Astrocyte (in vitro differentiated cells and primary cell): ENCODE measurements around the gene SERPINB5. TPM values are rescaled to one million over a fixed set of nuclear protein-coding genes. Genes with fewer than 3 reads are reported as not detected.

ENCODE experiments used
- DNase-seq: peaks from one replicate; pipeline ENCODE4 v3.0.0-alpha.2; 2010; ENCODE audit warnings: low read depth
- FAIRE-seq: peaks from 2 replicates; lab custom pipeline; 2011; peaks lifted over from hg19 to GRCh38; lab: Jason Lieb, UNC
- H2AFZ ChIP-seq: 2 replicates; pipeline ENCODE4 v1.6.0; 2012; ENCODE audit warnings: low read depth, low read length, inconsistent platforms
- H3K27ac ChIP-seq: 2 replicates; pipeline ENCODE4 v1.5.1; 2011; ENCODE audit warnings: low read depth, low read length, inconsistent platforms
- H3K27me3 ChIP-seq: 2 replicates; pipeline ENCODE4 v1.6.0; 2011; ENCODE audit warnings: low read length, inconsistent platforms; ENCODE audit not compliant: insufficient read depth
- H3K36me3 ChIP-seq: 2 replicates; pipeline ENCODE4 v1.5.1; 2011; ENCODE audit warnings: low read length, inconsistent platforms; ENCODE audit not compliant: insufficient read depth
- H3K4me1 ChIP-seq: 2 replicates; pipeline ENCODE4 v1.5.1; 2011; ENCODE audit warnings: low read length, inconsistent platforms; ENCODE audit not compliant: insufficient read depth
- H3K4me2 ChIP-seq: 2 replicates; pipeline ENCODE4 v1.6.0; 2012; ENCODE audit warnings: low read length, inconsistent platforms
- H3K4me3 ChIP-seq: 2 replicates; pipeline ENCODE4 v1.5.1; 2011; ENCODE audit warnings: low read depth, mild to moderate bottlenecking, low read length, inconsistent platforms; ENCODE audit not compliant: insufficient read depth
- H3K79me2 ChIP-seq: 2 replicates; pipeline ENCODE4 v1.6.0; 2012; ENCODE audit warnings: mild to moderate bottlenecking, low read length, inconsistent platforms; ENCODE audit not compliant: insufficient read depth
- H3K9ac ChIP-seq: 2 replicates; pipeline ENCODE4 v1.6.0; 2012; ENCODE audit warnings: mild to moderate bottlenecking, low read length, inconsistent platforms
- H3K9me3 ChIP-seq: 2 replicates; pipeline ENCODE4 v1.5.1; 2012; ENCODE audit warnings: low read depth, mild to moderate bottlenecking, low read length, inconsistent platforms; ENCODE audit not compliant: insufficient read depth
- H4K20me1 ChIP-seq: 2 replicates; pipeline ENCODE4 v1.6.0; 2012; ENCODE audit warnings: low read length, inconsistent platforms; ENCODE audit not compliant: insufficient read depth
- H3K27ac Mint-ChIP-seq: one replicate; pipeline ENCODE4 v1.8.0; 2021; ENCODE audit warnings: mild to moderate bottlenecking, mixed read lengths; ENCODE audit not compliant: unreplicated experiment
- H3K27me3 Mint-ChIP-seq: one replicate; pipeline ENCODE4 v1.8.0; 2021; ENCODE audit warnings: low read depth, mixed read lengths; ENCODE audit not compliant: unreplicated experiment
- H3K36me3 Mint-ChIP-seq: one replicate; pipeline ENCODE4 v1.8.0; 2021; ENCODE audit warnings: low read depth, mixed read lengths; ENCODE audit not compliant: unreplicated experiment
- H3K4me1 Mint-ChIP-seq: one replicate; pipeline ENCODE4 v1.8.0; 2021; ENCODE audit warnings: low read depth, mixed read lengths; ENCODE audit not compliant: unreplicated experiment
- H3K4me3 Mint-ChIP-seq: one replicate; pipeline ENCODE4 v1.8.0; 2021; ENCODE audit warnings: mild to moderate bottlenecking, moderate library complexity, mixed read lengths; ENCODE audit not compliant: unreplicated experiment
- H3K9me3 Mint-ChIP-seq: one replicate; pipeline ENCODE4 v1.8.0; 2021; ENCODE audit warnings: mild to moderate bottlenecking, mixed read lengths; ENCODE audit not compliant: unreplicated experiment
- EZH2 ChIP-seq: IDR thresholded peaks from 2 replicates; pipeline ENCODE4 v1.6.1; 2012; ENCODE audit warnings: mild to moderate bottlenecking, low read length, inconsistent platforms; ENCODE audit not compliant: insufficient read depth
- total RNA-seq: library from RNA; stranded (reverse); gene quantifications from 2 replicates; pipeline ENCODE4 v1.2.1, GENCODE V29; 2021
- TF ChIP-seq, protein P1 (sequence below): IDR thresholded peaks from 2 replicates; pipeline ENCODE4 v1.5.1; 2011; ENCODE audit warnings: low read depth, mild to moderate bottlenecking, inconsistent platforms, low read length, moderate library complexity; ENCODE audit not compliant: insufficient read depth

SERPINB5 gene
- total RNA-seq, 1 donor from 2014 or later, result not detected

DNA sequence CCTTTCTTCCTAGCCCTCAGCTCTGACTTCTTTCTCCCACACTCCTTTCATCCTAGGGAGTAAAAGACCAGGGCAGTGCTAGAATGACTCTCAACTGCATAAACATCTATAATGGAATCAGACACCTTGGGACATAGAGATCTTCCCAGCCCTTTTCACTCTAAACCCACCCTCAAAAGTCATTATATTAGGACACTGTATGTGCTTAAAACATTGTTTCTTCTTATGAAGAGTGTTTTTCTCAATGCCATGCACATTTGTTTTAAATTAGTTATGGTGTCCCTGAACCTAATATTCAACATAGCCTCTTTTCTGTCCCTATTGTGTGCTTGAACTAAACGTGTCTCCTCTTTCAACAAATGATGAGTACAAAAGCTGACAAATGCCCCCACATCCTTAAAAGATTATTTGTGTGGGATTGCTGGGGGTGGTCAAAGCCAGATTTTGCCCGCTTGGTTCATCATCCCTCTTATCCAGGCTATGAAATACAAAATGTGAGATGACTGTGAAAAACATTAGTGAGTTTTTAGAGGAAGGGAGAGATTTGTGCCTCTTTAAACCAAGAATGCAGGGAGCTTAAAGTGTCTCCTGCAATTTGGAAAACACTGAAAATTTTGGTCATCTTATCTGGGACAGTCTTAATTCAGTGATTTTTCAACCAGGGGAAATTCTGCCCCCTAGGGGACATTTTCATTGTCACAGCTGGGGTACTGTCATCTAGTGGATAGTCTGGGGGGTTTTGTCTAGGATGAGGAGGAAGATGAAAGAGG lies 29.0 kb downstream of the SERPINB5 start:
- no peak overlapping the region for H3K4me2 ChIP-seq
- no peaks in the 10 kb centered on the region for H3K4me1 ChIP-seq
- no peak overlapping the region for H2AFZ ChIP-seq
- TF ChIP-seq EZH2, result no peak
- TF ChIP-seq, protein P1, sequence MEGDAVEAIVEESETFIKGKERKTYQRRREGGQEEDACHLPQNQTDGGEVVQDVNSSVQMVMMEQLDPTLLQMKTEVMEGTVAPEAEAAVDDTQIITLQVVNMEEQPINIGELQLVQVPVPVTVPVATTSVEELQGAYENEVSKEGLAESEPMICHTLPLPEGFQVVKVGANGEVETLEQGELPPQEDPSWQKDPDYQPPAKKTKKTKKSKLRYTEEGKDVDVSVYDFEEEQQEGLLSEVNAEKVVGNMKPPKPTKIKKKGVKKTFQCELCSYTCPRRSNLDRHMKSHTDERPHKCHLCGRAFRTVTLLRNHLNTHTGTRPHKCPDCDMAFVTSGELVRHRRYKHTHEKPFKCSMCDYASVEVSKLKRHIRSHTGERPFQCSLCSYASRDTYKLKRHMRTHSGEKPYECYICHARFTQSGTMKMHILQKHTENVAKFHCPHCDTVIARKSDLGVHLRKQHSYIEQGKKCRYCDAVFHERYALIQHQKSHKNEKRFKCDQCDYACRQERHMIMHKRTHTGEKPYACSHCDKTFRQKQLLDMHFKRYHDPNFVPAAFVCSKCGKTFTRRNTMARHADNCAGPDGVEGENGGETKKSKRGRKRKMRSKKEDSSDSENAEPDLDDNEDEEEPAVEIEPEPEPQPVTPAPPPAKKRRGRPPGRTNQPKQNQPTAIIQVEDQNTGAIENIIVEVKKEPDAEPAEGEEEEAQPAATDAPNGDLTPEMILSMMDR, result peak; percentile 52
- FAIRE-seq (peak; percentile 20), DNase-seq (no peak)
- Mint-ChIP-seq H3K9me3 (no peaks in the 10 kb centered on the region), H3K4me3 (no peak overlapping the region), H3K4me1 (no peaks in the 10 kb centered on the region), H3K27ac (no peak overlapping the region), H3K36me3 (no peaks in the 10 kb centered on the region), H3K27me3 (peaks cover 3% of the 10 kb centered on the region)
- no peaks in the 10 kb centered on the region for H3K9me3 ChIP-seq
- H3K4me3 ChIP-seq, result no peak overlapping the region
- no peaks in the 10 kb centered on the region for H3K27me3 ChIP-seq
- no peaks in the 10 kb centered on the region for H3K36me3 ChIP-seq
- H3K9ac ChIP-seq, result no peak overlapping the region
- H4K20me1 ChIP-seq, result no peaks in the 10 kb centered on the region
- no peak overlapping the region for H3K27ac ChIP-seq
- H3K79me2 ChIP-seq, result no peaks in the 10 kb centered on the region

DNA sequence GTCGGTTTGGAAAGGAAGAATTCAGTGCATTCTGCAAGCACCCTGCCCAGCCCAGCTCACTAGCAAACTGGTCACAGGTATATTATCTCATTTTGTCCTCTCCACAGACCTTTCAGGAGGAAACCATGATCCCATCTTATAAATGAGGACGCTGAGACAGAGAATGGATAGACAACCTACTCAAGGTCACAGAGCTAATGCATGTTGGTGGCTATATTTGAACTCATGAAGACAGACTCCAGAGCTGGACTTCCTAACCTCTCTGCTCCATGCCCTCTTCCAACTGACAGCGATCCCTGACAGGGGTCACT lies 29.5 kb downstream of the SERPINB5 start:
- Histone ChIP-seq H3K36me3 (no peaks in the 10 kb centered on the region), H3K4me2 (no peak overlapping the region), H3K27me3 (no peaks in the 10 kb centered on the region), H3K27ac (no peak overlapping the region), H3K4me1 (no peaks in the 10 kb centered on the region), H3K79me2 (no peaks in the 10 kb centered on the region), H4K20me1 (no peaks in the 10 kb centered on the region), H2AFZ (no peak overlapping the region), H3K9me3 (no peaks in the 10 kb centered on the region), H3K4me3 (no peak overlapping the region), H3K9ac (no peak overlapping the region)
- Mint-ChIP-seq H3K9me3 (no peaks in the 10 kb centered on the region), H3K4me1 (no peaks in the 10 kb centered on the region), H3K27ac (no peak overlapping the region), H3K36me3 (no peaks in the 10 kb centered on the region), H3K4me3 (no peak overlapping the region), H3K27me3 (peaks cover 3% of the 10 kb centered on the region)
- TF ChIP-seq EZH2, result no peak
- TF ChIP-seq, protein P1, result no peak
- FAIRE-seq (no peak), DNase-seq (no peak)

DNA sequence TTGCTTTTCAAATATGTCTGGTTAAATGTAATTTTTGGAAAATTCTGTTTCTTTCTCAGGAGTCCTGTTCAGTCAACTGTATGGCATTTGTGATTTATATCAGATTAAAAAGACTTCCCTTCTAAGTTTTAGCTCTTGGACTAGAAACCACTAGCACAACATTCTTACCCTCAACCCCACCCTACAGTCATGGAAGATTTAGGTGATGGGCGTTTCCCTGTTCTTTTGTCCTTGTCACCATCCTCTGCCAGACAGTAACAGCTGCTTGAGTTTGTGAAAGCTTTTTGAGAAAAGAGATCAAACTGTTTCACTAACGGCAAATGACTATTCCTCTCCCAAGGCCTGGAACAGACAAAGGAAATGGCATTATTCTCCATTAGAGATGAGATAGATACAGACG lies 31.8 kb downstream of the SERPINB5 start:
- Histone ChIP-seq H3K9me3 (no peaks in the 10 kb centered on the region), H3K27me3 (peaks cover under 1% of the 10 kb centered on the region), H2AFZ (no peak overlapping the region), H3K4me3 (no peak overlapping the region), H3K4me1 (no peaks in the 10 kb centered on the region), H3K79me2 (no peaks in the 10 kb centered on the region), H3K36me3 (no peaks in the 10 kb centered on the region), H3K4me2 (no peak overlapping the region), H3K27ac (no peak overlapping the region), H3K9ac (no peak overlapping the region), H4K20me1 (no peaks in the 10 kb centered on the region)
- H3K36me3 Mint-ChIP-seq, result no peaks in the 10 kb centered on the region
- FAIRE-seq, result no peak
- peaks cover 2% of the 10 kb centered on the region for H3K27me3 Mint-ChIP-seq
- TF ChIP-seq, protein P1, result no peak
- TF ChIP-seq EZH2, result no peak
- no peaks in the 10 kb centered on the region for H3K9me3 Mint-ChIP-seq
- no peaks in the 10 kb centered on the region for H3K4me1 Mint-ChIP-seq
- DNase-seq, result no peak
- H3K27ac Mint-ChIP-seq, result no peak overlapping the region
- no peak overlapping the region for H3K4me3 Mint-ChIP-seq
